ENCODE results near the gene HEXD. TPM values are rescaled to one million over a fixed set of nuclear protein-coding genes. Genes with fewer than 3 reads are reported as not detected.

Gene HEXD
- total RNA-seq, 2 donors from 2014 or later: 31.5 to 37.6 TPM

- 92 to 95% methylated on average over 13 of the region's 13 CpGs for WGBS, 2 experiments (ENCODE audit: insufficient coverage in 1 of 2, insufficient read length in 1 of 2)
- no peak overlapping the region for H3K4me3 ChIP-seq (ENCODE audit: low read length)
- Mint-ChIP-seq H3K36me3 (ENCODE audit: low read depth) (peaks cover 16% of the 10 kb centered on the region), H3K4me3 (no peak overlapping the region), H3K27ac (no peak overlapping the region), H3K4me1 (no peaks in the 10 kb centered on the region), H3K27me3 (ENCODE audit: insufficient read depth) (no peaks in the 10 kb centered on the region), H3K9me3 (no peaks in the 10 kb centered on the region)
- H3K4me1 ChIP-seq (ENCODE audit: control insufficient read depth, insufficient read depth, low read length): no peaks in the 10 kb centered on the region
- no peaks in the 10 kb centered on the region for H3K9me3 ChIP-seq (ENCODE audit: control insufficient read depth, low read length)
- H3K9ac ChIP-seq (ENCODE audit: extremely low read depth, low read length, poor library complexity, severe bottlenecking): no peak overlapping the region
- no peak overlapping the region for H3K27ac ChIP-seq (ENCODE audit: low read depth, low read length)
- TF ChIP-seq, protein P1, sequence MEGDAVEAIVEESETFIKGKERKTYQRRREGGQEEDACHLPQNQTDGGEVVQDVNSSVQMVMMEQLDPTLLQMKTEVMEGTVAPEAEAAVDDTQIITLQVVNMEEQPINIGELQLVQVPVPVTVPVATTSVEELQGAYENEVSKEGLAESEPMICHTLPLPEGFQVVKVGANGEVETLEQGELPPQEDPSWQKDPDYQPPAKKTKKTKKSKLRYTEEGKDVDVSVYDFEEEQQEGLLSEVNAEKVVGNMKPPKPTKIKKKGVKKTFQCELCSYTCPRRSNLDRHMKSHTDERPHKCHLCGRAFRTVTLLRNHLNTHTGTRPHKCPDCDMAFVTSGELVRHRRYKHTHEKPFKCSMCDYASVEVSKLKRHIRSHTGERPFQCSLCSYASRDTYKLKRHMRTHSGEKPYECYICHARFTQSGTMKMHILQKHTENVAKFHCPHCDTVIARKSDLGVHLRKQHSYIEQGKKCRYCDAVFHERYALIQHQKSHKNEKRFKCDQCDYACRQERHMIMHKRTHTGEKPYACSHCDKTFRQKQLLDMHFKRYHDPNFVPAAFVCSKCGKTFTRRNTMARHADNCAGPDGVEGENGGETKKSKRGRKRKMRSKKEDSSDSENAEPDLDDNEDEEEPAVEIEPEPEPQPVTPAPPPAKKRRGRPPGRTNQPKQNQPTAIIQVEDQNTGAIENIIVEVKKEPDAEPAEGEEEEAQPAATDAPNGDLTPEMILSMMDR (conservative IDR thresholded peaks at IDR 0.05): no peak
- H3K27me3 ChIP-seq (ENCODE audit: control insufficient read depth, insufficient read depth, low read length, poor library complexity, severe bottlenecking): no peaks in the 10 kb centered on the region
- DNase-seq: no peak
- H3K36me3 ChIP-seq (ENCODE audit: control insufficient read depth, insufficient read depth, low read length): peaks cover 7% of the 10 kb centered on the region
Measured at GRCh38 chr17:82407255-82407654, 10.9 kb upstream of the HEXD start.

DNA sequence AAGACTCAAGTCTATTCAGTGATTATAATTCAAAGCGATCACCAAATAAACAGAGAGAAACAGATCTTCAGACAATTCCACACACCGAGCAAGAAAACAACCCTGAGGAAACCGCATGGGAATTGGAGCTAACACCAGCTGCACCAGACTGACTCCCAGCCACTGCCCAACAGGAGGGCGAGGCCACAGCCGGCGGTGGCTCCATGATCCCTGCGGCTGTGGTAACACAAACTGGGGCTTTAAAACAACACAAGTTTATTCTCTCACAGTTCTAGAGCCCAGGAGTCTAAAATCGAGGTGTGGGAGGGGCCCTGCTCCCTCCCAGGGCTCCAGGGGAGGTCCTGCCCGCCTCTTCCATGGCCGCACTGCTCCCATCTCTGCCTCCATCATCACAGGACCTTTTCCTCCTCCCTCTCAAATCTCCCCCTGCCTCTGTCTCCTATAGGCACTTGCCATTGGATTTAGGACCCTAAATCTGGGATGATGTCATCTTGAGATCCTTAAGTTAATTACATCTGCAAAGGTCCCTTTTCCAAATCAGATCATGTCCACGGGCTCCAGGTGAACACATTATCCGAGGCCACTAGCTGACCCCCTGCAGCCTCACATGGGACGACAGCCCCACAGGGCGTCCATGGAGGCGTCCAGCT lies 9.7 kb upstream of the HEXD start:
- Histone ChIP-seq H3K9me3 (ENCODE audit: control insufficient read depth, low read length) (no peaks in the 10 kb centered on the region), H3K27me3 (ENCODE audit: control insufficient read depth, insufficient read depth, low read length, poor library complexity, severe bottlenecking) (no peaks in the 10 kb centered on the region), H3K36me3 (ENCODE audit: control insufficient read depth, insufficient read depth, low read length) (peaks cover 6% of the 10 kb centered on the region), H3K4me3 (ENCODE audit: low read length) (no peak overlapping the region), H3K4me1 (ENCODE audit: control insufficient read depth, insufficient read depth, low read length) (no peaks in the 10 kb centered on the region), H3K27ac (ENCODE audit: low read depth, low read length) (no peak overlapping the region), H3K9ac (ENCODE audit: extremely low read depth, low read length, poor library complexity, severe bottlenecking) (no peak overlapping the region)
- no peaks in the 10 kb centered on the region for H3K27me3 Mint-ChIP-seq (ENCODE audit: insufficient read depth)
- H3K4me1 Mint-ChIP-seq: no peaks in the 10 kb centered on the region
- no peak for DNase-seq
- TF ChIP-seq, protein P1 (conservative IDR thresholded peaks at IDR 0.05): no peak
- WGBS, 2 experiments (ENCODE audit: insufficient coverage in 1 of 2, insufficient read length in 1 of 2): 90 to 97% methylated on average over 11 to 15 of the region's 15 CpGs
- H3K4me3 Mint-ChIP-seq: no peak overlapping the region
- no peak overlapping the region for H3K27ac Mint-ChIP-seq
- H3K9me3 Mint-ChIP-seq: no peaks in the 10 kb centered on the region
- peaks cover 10% of the 10 kb centered on the region for H3K36me3 Mint-ChIP-seq (ENCODE audit: low read depth)

DNA sequence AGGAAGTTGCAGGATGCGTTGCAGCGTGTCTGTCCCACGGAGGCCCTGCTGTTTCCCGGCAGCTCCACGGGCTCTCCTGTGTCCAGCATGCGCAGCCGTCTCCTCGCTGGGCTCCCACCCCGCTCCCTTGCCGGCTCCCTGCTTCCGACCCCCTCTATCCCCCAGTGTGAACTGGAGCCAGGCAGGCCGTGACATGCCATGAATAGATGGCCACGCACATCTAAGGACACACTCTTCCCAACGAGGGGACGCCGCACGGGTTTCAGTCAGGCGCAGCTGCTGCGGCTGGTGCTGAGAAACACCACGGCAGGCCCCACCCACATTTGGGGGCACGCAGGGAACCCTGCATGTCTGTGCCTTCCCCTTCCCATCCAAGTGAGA lies 9.2 kb upstream of the HEXD start:
- no peak for DNase-seq
- Histone ChIP-seq H3K36me3 (ENCODE audit: control insufficient read depth, insufficient read depth, low read length) (peaks cover 4% of the 10 kb centered on the region), H3K4me1 (ENCODE audit: control insufficient read depth, insufficient read depth, low read length) (no peaks in the 10 kb centered on the region), H3K27ac (ENCODE audit: low read depth, low read length) (no peak overlapping the region), H3K4me3 (ENCODE audit: low read length) (no peak overlapping the region), H3K9ac (ENCODE audit: extremely low read depth, low read length, poor library complexity, severe bottlenecking) (no peak overlapping the region), H3K27me3 (ENCODE audit: control insufficient read depth, insufficient read depth, low read length, poor library complexity, severe bottlenecking) (no peaks in the 10 kb centered on the region), H3K9me3 (ENCODE audit: control insufficient read depth, low read length) (no peaks in the 10 kb centered on the region)
- Mint-ChIP-seq H3K9me3 (no peaks in the 10 kb centered on the region), H3K27ac (no peak overlapping the region), H3K4me3 (no peak overlapping the region), H3K4me1 (no peaks in the 10 kb centered on the region), H3K36me3 (ENCODE audit: low read depth) (peaks cover 7% of the 10 kb centered on the region), H3K27me3 (ENCODE audit: insufficient read depth) (no peaks in the 10 kb centered on the region)
- TF ChIP-seq, protein P1 (conservative IDR thresholded peaks at IDR 0.05): no peak
- 95 to 97% methylated on average over 21 of the region's 21 CpGs for WGBS, 2 experiments (ENCODE audit: insufficient coverage in 1 of 2, insufficient read length in 1 of 2)
